ENCODE measurements around the gene NEU3. TPM values are rescaled to one million over a fixed set of nuclear protein-coding genes. Genes with fewer than 3 reads are reported as not detected.

Gene NEU3
- total RNA-seq, 1 donor from 2014 or later, result 9.7 TPM

DNA sequence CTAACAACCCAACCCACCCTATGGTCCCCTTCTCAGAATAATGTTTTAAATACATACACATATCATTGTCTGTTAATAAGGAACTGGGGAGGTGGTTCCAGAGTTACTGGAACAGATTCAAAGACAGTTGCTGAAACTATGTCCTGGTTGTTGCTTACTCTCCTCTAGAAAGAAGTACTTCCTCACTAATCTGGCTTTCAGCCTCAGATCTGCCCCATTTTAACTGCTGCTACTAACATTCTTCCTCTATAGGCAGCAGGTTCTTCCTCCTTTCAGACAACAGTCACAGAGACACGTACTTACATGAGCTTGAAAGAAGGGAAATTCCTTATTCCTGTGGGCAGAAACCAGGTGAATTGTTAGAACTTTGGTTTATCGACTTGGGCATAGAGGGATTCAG lies 8.1 kb upstream of the NEU3 start:
- no peaks in the 10 kb centered on the region for H3K27me3 ChIP-seq (ENCODE audit: insufficient read depth, low read length)
- no peak overlapping the region for H3K4me3 ChIP-seq (ENCODE audit: insufficient read depth, low read depth, low read length)
- no peak overlapping the region for H3K9ac ChIP-seq (ENCODE audit: low read length)
- FAIRE-seq (no peak), DNase-seq (ENCODE audit: low read depth) (no peak)
- Mint-ChIP-seq H3K9me3 (ENCODE audit: unreplicated experiment) (no peaks in the 10 kb centered on the region), H3K27ac (ENCODE audit: unreplicated experiment) (no peak overlapping the region), H3K27me3 (ENCODE audit: low read depth, unreplicated experiment) (no peaks in the 10 kb centered on the region), H3K36me3 (ENCODE audit: low read depth, unreplicated experiment) (peaks cover 11% of the 10 kb centered on the region), H3K4me1 (ENCODE audit: low read depth, unreplicated experiment) (no peaks in the 10 kb centered on the region), H3K4me3 (ENCODE audit: unreplicated experiment) (no peak overlapping the region)
- no peaks in the 10 kb centered on the region for H3K9me3 ChIP-seq (ENCODE audit: insufficient read depth, low read depth, low read length)
- H3K4me1 ChIP-seq (ENCODE audit: insufficient read depth, low read length), result no peaks in the 10 kb centered on the region
- peaks cover 29% of the 10 kb centered on the region for H3K36me3 ChIP-seq (ENCODE audit: insufficient read depth, low read length)
- no peak overlapping the region for H3K27ac ChIP-seq (ENCODE audit: low read depth, low read length)
- no peak overlapping the region for H2AFZ ChIP-seq (ENCODE audit: low read depth, low read length)
- TF ChIP-seq EZH2 (IDR thresholded peaks at IDR 0.05; ENCODE audit: insufficient read depth, low read length) (no peak), CTCF (IDR thresholded peaks at IDR 0.05; ENCODE audit: insufficient read depth, low read depth, low read length) (no peak)
- no peaks in the 10 kb centered on the region for H3K79me2 ChIP-seq (ENCODE audit: insufficient read depth, low read length)
- H4K20me1 ChIP-seq (ENCODE audit: insufficient read depth, low read length), result peaks cover 16% of the 10 kb centered on the region
- H3K4me2 ChIP-seq (ENCODE audit: low read length), result no peak overlapping the region

GRCh38 chr11:74981888-74982287 lies 6.8 kb upstream of the NEU3 start:
- Histone ChIP-seq H3K4me1 (ENCODE audit: insufficient read depth, low read length) (no peaks in the 10 kb centered on the region), H3K4me2 (ENCODE audit: low read length) (no peak overlapping the region), H4K20me1 (ENCODE audit: insufficient read depth, low read length) (peaks cover 8% of the 10 kb centered on the region), H3K9me3 (ENCODE audit: insufficient read depth, low read depth, low read length) (no peaks in the 10 kb centered on the region), H3K9ac (ENCODE audit: low read length) (no peak overlapping the region), H3K79me2 (ENCODE audit: insufficient read depth, low read length) (no peaks in the 10 kb centered on the region), H3K36me3 (ENCODE audit: insufficient read depth, low read length) (peaks cover 18% of the 10 kb centered on the region), H2AFZ (ENCODE audit: low read depth, low read length) (no peak overlapping the region), H3K4me3 (ENCODE audit: insufficient read depth, low read depth, low read length) (no peak overlapping the region), H3K27ac (ENCODE audit: low read depth, low read length) (no peak overlapping the region), H3K27me3 (ENCODE audit: insufficient read depth, low read length) (no peaks in the 10 kb centered on the region)
- Mint-ChIP-seq H3K36me3 (ENCODE audit: low read depth, unreplicated experiment) (peaks cover 11% of the 10 kb centered on the region), H3K4me1 (ENCODE audit: low read depth, unreplicated experiment) (no peaks in the 10 kb centered on the region), H3K27ac (ENCODE audit: unreplicated experiment) (no peak overlapping the region), H3K27me3 (ENCODE audit: low read depth, unreplicated experiment) (no peaks in the 10 kb centered on the region), H3K9me3 (ENCODE audit: unreplicated experiment) (no peaks in the 10 kb centered on the region), H3K4me3 (ENCODE audit: unreplicated experiment) (no peak overlapping the region)
- FAIRE-seq (no peak), DNase-seq (ENCODE audit: low read depth) (no peak)
- TF ChIP-seq CTCF (IDR thresholded peaks at IDR 0.05; ENCODE audit: insufficient read depth, low read depth, low read length) (no peak), EZH2 (IDR thresholded peaks at IDR 0.05; ENCODE audit: insufficient read depth, low read length) (no peak)

- FAIRE-seq, result no peak
- no peak overlapping the region for H3K9ac ChIP-seq (ENCODE audit: low read length)
These were observed 4.7 kb upstream of the NEU3 start for GRCh38 chr11:74984070-74984469.

More at GRCh38 chr11:74984070-74984469, 4.7 kb upstream of the NEU3 start:
- H3K4me3 ChIP-seq (ENCODE audit: insufficient read depth, low read depth, low read length), result no peak overlapping the region
- H3K27ac ChIP-seq (ENCODE audit: low read depth, low read length), result no peak overlapping the region
- Mint-ChIP-seq H3K27me3 (ENCODE audit: low read depth, unreplicated experiment) (no peaks in the 10 kb centered on the region), H3K9me3 (ENCODE audit: unreplicated experiment) (no peaks in the 10 kb centered on the region), H3K27ac (ENCODE audit: unreplicated experiment) (no peak overlapping the region), H3K4me3 (ENCODE audit: unreplicated experiment) (no peak overlapping the region), H3K36me3 (ENCODE audit: low read depth, unreplicated experiment) (peaks cover 7% of the 10 kb centered on the region), H3K4me1 (ENCODE audit: low read depth, unreplicated experiment) (no peaks in the 10 kb centered on the region)
- H2AFZ ChIP-seq (ENCODE audit: low read depth, low read length), result no peak overlapping the region
- TF ChIP-seq CTCF (IDR thresholded peaks at IDR 0.05; ENCODE audit: insufficient read depth, low read depth, low read length) (no peak), EZH2 (IDR thresholded peaks at IDR 0.05; ENCODE audit: insufficient read depth, low read length) (no peak)
- H3K4me1 ChIP-seq (ENCODE audit: insufficient read depth, low read length), result no peaks in the 10 kb centered on the region
- no peaks in the 10 kb centered on the region for H3K79me2 ChIP-seq (ENCODE audit: insufficient read depth, low read length)
- H3K9me3 ChIP-seq (ENCODE audit: insufficient read depth, low read depth, low read length), result no peaks in the 10 kb centered on the region
- peaks cover 11% of the 10 kb centered on the region for H3K36me3 ChIP-seq (ENCODE audit: insufficient read depth, low read length)
- H4K20me1 ChIP-seq (ENCODE audit: insufficient read depth, low read length), result peaks cover 3% of the 10 kb centered on the region
- no peaks in the 10 kb centered on the region for H3K27me3 ChIP-seq (ENCODE audit: insufficient read depth, low read length)
- no peak overlapping the region for H3K4me2 ChIP-seq (ENCODE audit: low read length)
- no peak for DNase-seq (ENCODE audit: low read depth)

Data from astrocyte (in vitro differentiated cells and primary cell).